A549 (cell line): Measurements from ENCODE around the gene CCDC85A.

ENCODE experiments used
- EP300 ChIP-seq, 2 experiments: fragments of >200 bp; sonication (Bioruptor Twin); formaldehyde crosslinking; IDR thresholded peaks; 2 replicates in 1 of 2; 3 replicates in 1 of 2; pipeline ENCODE4 v1.6.1; 2016 to 2017
- ESRRA ChIP-seq: fragments of 150-350 bp; IDR thresholded peaks from 2 replicates; pipeline ENCODE4 v1.6.1; 2014; ENCODE audit warnings: mild to moderate bottlenecking, low read length, borderline replicate concordance
- POLR2A ChIP-seq: IDR thresholded peaks from 2 replicates; pipeline ENCODE4 v1.6.1; 2012; ENCODE audit warnings: mild to moderate bottlenecking, low read length

GRCh38 chr2:56167616-56168562, 15.9 kb upstream of the CCDC85A start:
- TF ChIP-seq EP300 (IDR thresholded peaks at IDR 0.05) (no peak), ESRRA (no peak), POLR2A (no peak)
